Measurements from ENCODE around the gene STX8. TPM values are rescaled to one million over a fixed set of nuclear protein-coding genes. Genes with fewer than 3 reads are reported as not detected.

The STX8 gene
- total RNA-seq, 1 experiment from 2014 or later: 50.3 TPM

- no peak for DNase-seq (ENCODE audit: low read depth, low spot score)
- ChIA-PET CTCF (interaction anchor here (0.6 kb wide), 1 partner anchor 42 kb away, joined by 3 read pairs; no protein-coding TSS in a partner anchor), POLR2A (no interaction called here)
- Histone ChIP-seq H3K36me3 (ENCODE audit: control insufficient read depth, insufficient read depth, low read length) (no peaks in the 10 kb centered on the region), H3K4me3 (ENCODE audit: low read depth in 2 of 2, low read length in 2 of 2) (no peak overlapping the region), H3K4me1 (ENCODE audit: control insufficient read depth, insufficient read depth, low read length) (no peaks in the 10 kb centered on the region), H3K9me3 (ENCODE audit: control insufficient read depth, insufficient read depth, low read depth, low read length) (no peaks in the 10 kb centered on the region), H3K27ac (ENCODE audit: low read length) (no peak overlapping the region), H3K27me3 (ENCODE audit: control insufficient read depth, insufficient read depth, low read length) (no peaks in the 10 kb centered on the region)
- TF ChIP-seq TCF7L2 (IDR thresholded peaks at IDR 0.05; ENCODE audit: low read depth, low read length) (no peak), POLR2AphosphoS5 (IDR thresholded peaks at IDR 0.05; ENCODE audit: low read depth, low read length) (no peak), SIN3A (IDR thresholded peaks at IDR 0.05; ENCODE audit: borderline replicate concordance, insufficient read depth, low read depth, low read length) (no peak), CTCF (IDR thresholded peaks at IDR 0.05) (no peak), REST (IDR thresholded peaks at IDR 0.05; ENCODE audit: insufficient read depth in 1 of 2, low read depth in 2 of 2, low read length in 1 of 2) (no peak)
- intact Hi-C loops (cut with micrococcal nuclease; ENCODE audit: unreplicated experiment): no loop called here
- BruUV-seq (replicated peaks): no TSS peak
- ATAC-seq: no peak
- in situ Hi-C loops (cut with HindIII; ENCODE audit: low pct_unique_long_range_greater_than_20kb, low sequenced_read_pairs): no loop called here
Observed at GRCh38 chr17:9249245-9249953, 326.2 kb downstream of the STX8 start.

GRCh38 chr17:9247401-9247938 is 328.1 kb downstream of the STX8 start:
- ChIA-PET CTCF (no interaction called here), POLR2A (no interaction called here)
- Histone ChIP-seq H3K27me3 (ENCODE audit: control insufficient read depth, insufficient read depth, low read length) (no peaks in the 10 kb centered on the region), H3K36me3 (ENCODE audit: control insufficient read depth, insufficient read depth, low read length) (no peaks in the 10 kb centered on the region), H3K27ac (ENCODE audit: low read length) (no peak overlapping the region), H3K4me3 (ENCODE audit: low read depth in 2 of 2, low read length in 2 of 2) (no peak overlapping the region), H3K4me1 (ENCODE audit: control insufficient read depth, insufficient read depth, low read length) (no peaks in the 10 kb centered on the region), H3K9me3 (ENCODE audit: control insufficient read depth, insufficient read depth, low read depth, low read length) (no peaks in the 10 kb centered on the region)
- TF ChIP-seq SIN3A (IDR thresholded peaks at IDR 0.05; ENCODE audit: borderline replicate concordance, insufficient read depth, low read depth, low read length): no peak
- no peak for TF ChIP-seq POLR2AphosphoS5 (IDR thresholded peaks at IDR 0.05; ENCODE audit: low read depth, low read length)
- no peak for TF ChIP-seq REST (IDR thresholded peaks at IDR 0.05; ENCODE audit: insufficient read depth in 1 of 2, low read depth in 2 of 2, low read length in 1 of 2)
- TF ChIP-seq CTCF (IDR thresholded peaks at IDR 0.05): no peak
- TF ChIP-seq TCF7L2 (IDR thresholded peaks at IDR 0.05; ENCODE audit: low read depth, low read length): no peak
- DNase-seq (ENCODE audit: low read depth, low spot score) (no peak), ATAC-seq (no peak)
- no TSS peak for BruUV-seq (replicated peaks)
- in situ Hi-C loops (cut with HindIII; ENCODE audit: low pct_unique_long_range_greater_than_20kb, low sequenced_read_pairs): no loop called here
- intact Hi-C loops (cut with micrococcal nuclease; ENCODE audit: unreplicated experiment): no loop called here
